ENCODE data around the gene TRMT61A.
"Not testable (repeated sequence)": the region's sequence is repeated elsewhere in the genome, so short reads cannot be mapped to it uniquely, and the experiment has no call there.

The TRMT61A gene

DNA sequence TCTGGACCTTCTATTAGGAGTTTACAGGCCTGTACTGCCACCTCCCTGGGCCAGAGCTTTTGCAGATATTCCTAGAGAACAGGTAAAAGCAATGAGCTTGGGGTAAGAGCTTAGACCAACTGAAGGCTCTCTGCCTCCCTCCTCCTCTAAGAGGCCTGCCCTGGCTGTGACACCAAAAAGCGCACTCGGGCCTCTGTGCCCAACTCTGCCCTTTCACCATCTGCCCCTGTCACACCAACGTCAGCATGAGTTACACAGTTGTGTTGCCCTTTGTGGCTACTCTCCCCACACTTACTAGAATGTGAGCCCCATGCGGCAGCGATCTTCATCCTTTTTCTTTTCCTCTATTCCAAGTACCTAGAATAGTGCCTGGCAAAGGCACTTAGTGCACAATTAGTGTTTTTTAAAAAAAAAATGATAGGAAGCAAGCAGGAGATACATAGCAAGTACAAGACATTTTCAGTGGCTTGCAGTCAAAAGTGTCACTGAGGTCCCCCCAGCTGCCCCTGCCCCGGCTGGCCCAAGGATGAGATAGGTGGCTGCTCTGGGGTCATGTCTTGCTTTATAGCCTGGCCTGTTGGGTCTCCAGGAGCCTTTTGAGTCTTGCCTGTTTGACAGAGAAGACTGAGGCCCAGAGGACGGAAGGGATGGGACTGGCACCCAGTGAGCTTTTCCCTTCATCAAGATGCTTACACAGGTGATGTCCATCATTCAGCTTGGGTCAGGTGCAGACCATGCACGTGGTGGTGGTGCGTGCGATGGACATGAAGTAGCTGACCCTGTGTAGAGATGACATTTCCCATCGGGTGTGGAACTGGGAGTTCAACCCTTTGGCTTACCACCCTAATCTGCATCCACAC is 18.9 kb upstream of the TRMT61A start:
- no peak for DNase-seq (ENCODE audit: low read depth)

DNA sequence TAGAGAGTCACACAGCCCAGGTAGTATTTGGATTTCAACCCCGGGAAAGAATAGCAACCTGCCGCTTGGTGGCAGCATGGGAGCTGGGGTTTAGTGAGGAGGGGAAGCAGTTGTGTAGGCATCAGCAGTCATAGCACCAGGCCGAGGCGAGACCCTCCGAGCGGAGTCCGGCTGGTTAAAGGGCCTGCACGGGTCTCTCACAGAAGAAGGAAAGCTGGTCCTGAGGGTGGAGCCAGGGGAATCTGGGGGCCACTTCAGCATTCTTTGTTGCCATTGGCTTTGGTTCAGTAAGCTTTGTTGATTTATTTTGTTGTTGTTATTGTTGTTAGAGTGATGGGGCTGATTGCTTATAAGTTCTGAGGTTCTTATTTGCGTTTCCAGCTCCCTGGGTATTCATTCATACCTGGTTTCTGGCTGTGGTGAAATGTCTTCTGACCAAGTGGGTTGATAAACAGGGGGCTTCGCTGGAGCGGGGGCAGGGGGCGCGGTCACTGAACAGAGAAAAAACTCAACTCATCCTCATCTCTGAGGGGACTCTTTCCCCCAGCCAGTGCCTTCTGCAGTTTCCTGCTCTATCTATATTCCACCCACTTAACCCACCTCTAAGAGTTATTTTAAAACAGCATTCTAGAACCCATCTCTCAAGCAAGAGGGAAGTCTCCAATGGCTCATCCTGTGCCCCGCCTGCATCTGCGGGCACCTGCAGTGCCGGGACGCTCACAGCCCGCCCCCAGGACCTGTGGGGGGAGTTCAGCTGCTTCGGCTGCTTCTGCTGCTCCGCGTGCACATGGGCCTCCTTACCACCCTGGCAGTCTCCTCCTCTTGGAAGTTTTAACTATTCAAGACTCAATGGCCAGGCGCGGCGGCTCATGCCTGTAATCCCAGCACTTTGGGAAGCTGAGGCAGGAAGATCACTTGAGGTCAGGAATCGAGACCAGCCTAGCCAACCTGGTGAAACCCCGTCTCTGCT is 18.0 kb upstream of the TRMT61A start:
- no peak for DNase-seq (ENCODE audit: low read depth)

DNA sequence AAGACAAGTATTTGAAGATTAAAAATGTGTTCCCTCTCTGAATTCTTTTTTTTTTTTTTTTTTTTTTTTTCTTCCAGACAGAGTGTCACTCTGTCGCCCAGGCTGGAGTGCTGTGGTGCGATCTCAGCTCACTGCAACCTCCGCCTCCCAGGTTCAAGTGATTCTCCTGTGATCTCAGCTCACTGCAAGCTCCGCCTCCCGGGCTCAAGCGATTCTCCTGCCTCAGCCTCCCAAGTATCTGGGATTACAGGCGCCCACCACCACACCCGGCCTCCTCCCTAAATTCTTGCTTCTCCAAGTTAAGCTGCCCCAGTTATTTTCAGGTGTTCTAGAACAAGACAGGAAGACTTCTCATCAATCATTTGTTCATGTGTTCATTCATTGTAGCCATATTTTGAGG is 16.8 kb upstream of the TRMT61A start:
- DNase-seq (ENCODE audit: low read depth), result not testable (repeated sequence)

DNA sequence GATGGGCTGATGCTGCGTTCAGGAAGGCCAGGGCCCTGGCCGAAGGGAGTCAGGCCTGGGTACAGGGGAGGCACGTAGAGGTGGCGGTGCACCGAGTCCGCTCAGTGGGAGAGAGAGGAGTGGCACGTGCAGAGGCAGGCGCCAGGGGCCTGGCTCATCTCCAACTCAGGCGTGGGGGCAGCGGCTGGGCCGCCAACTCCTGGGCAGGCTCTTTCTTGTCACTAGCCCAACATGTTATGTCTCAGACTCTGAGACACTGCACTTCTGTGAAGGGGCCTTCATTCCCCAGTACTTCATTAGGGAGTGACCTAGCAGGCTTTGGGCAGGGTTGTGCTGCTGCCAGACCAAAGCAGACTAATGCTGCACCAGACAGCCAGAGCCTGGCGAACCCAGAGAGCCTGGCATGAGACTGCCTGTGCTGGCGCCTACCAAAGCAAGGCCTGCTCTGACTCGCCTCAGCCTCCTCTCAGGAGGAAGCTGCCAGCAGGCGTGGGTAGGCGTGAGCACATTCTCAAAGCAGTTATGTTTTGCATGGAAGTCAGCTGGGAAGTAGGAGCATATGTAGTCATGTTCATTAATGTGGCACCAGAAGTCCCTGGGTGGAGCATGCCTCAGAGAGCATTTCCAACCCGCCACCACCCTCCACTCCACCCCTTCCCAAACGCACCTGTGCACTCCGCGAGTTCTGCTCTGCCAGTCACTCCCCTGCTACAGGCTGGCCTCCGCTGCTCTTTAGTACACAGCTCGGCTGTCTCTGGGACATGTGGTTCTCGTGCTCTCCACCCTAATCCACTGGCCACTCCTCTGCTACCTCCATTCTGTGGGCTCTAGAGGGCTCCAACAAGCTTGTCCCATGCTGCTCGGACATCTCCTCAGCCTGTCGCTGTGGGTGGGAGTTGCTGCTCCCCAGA is 16.0 kb upstream of the TRMT61A start:
- no peak for DNase-seq (ENCODE audit: low read depth)

DNA sequence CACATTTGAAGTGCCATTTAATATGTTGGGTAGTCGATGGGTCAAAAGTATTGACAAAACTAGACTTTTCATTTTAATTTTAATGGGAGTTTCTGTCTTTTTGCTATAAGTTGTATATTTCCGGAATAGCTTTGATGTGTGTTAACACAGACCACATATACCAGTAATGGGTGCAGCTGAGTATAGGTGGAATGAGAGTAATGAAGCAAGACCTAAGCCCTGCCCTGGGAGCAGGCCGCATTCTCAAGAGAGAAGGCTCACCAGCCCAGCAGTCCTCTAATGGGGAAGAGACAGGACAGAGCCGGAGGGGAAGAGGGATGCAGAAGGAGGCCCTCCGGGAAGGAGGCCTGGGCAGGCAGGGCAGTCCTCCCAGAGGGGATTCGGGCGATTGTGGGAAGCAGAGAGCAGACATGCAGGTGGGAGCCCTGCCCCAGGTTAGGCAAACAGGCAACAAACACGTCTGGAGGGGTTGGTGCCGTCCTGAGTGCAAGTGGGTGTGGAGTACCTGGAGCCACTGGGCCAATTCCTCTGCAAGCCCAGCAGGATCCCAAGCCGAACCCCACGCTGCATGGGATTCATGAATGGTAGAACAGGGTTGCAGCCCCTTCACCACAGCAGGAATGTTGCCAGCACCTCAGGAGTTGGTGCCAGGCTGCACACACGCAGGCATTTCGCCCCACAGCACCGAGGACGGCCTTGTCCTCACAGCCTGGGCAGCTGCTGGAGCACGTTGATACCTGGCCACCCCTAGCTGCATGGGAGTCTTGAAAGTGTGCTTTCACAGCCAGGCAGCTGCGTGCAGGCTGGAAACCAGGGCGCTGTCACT is 14.2 kb upstream of the TRMT61A start:
- no peak for DNase-seq (ENCODE audit: low read depth)

DNA sequence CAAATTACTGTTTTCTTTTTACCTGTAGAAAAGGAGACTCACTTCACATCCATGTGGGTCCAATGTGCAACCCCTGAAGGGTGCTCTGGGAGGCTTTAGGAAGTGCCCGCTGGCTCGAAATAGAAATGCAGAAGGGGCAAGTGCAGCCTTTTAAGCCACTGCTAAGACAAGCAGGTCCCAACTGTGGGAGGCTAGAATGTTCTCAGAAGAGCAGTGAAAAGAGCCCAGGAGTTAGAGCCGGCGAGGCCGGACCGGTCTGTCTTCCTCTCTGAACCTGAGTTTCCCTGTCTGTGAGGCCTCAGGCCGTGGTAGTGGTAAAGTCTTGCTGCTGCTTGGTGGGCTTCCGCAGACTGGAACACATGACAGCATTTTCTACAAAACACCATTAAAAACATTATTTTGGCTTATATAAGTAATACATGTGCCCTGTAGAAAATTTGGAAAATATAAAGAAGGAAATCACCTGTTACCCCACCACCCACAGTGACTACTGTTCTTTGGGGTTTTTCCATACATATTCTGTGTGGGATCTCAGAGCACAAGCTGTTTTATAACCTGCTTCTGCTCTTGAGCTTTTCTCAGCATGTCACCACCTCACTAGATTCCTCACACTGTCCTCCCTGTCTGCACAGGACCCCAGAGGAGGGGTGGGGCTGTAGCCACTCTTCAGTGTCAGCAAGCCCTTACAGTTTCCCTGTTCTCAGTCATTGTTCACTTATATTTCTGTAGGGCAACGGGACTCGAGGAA is 12.4 kb upstream of the TRMT61A start:
- DNase-seq (ENCODE audit: low read depth), result no peak

DNA sequence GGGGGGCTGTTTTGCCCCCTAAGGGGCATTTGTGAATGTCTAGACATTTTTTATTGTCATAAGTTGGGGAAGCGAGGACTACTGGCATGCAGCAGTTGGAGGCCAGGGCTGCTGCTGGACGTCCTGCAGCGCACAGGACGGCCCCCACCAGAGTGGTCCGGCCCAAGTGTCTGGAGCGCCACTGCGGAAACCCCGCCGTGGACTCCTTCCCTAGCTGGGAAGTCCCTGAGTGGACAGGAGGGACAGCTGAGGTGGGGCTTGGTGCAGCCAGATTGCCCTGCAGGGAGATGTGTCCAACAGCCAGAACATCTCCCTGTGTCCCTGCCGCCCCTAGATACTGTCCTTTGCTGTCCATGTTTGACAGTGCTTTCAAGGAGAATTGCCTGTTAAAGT is 11.8 kb upstream of the TRMT61A start:
- DNase-seq (ENCODE audit: low read depth), result no peak

DNA sequence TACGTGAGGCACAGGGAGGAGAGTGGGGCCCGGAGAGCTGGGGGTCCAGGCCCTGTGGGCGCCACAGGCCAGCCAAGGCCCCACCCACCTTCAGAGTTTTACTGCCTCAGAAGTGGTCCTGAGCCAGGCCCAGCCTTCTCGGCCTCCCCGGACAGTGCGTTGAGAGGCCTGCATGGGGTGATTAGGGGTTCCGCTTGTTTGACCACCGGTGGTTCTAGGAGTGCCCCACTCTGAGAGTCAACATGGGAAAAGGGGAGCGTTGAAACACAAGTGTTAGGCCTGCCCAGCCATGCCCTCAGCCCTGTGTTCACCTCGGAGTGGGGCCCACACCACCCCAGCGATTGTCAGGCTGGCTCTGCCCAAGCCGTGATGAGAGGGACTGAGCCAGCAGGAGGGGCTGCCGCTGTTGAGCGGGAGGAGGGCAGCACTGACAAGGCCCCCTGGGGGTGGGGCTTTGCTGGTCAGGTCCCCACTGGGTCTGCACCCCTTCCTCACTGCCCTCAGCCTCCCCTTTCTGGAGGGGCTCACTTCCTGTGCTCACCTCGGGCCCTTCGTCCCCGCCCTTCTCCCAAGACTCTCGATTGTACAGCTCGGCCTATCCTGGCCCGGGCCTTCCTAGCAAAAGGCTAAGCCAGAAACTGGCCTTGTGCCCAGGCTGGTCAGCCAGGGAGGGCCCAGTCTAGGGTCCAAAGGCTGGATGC is 11.1 kb upstream of the TRMT61A start:
- DNase-seq (ENCODE audit: low read depth), result no peak

DNA sequence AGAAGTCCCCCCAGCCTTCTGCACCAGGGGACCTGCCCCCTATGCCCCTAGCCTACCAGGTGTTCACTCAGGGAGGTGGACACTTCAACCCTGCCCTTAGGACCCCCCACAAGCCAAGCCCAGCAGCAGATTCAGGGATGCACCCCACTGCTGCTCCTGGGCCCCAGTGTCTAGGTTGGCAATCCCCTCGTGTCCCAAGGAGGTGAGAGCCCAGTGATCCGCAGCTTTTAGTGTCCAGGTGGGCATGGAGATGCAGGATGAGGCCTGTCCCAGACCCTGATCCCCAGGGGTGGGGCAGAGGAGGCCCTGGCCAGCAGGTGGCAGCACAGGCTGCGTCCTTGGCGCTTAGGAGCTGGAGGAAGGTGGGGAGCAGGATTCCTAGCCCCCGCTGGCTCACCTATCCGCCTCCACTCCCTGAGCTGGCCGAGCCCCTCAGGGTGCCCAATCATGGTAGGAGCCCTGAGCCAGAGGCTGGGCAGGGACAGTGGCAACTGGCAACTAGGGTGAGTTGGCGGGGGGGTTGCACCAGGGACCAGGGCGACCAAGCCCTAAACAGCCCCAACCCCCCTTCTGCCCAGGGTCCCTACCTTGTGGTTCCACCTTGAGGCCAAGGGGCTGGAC is 10.5 kb upstream of the TRMT61A start:
- DNase-seq (ENCODE audit: low read depth), result peak; percentile 52

DNA sequence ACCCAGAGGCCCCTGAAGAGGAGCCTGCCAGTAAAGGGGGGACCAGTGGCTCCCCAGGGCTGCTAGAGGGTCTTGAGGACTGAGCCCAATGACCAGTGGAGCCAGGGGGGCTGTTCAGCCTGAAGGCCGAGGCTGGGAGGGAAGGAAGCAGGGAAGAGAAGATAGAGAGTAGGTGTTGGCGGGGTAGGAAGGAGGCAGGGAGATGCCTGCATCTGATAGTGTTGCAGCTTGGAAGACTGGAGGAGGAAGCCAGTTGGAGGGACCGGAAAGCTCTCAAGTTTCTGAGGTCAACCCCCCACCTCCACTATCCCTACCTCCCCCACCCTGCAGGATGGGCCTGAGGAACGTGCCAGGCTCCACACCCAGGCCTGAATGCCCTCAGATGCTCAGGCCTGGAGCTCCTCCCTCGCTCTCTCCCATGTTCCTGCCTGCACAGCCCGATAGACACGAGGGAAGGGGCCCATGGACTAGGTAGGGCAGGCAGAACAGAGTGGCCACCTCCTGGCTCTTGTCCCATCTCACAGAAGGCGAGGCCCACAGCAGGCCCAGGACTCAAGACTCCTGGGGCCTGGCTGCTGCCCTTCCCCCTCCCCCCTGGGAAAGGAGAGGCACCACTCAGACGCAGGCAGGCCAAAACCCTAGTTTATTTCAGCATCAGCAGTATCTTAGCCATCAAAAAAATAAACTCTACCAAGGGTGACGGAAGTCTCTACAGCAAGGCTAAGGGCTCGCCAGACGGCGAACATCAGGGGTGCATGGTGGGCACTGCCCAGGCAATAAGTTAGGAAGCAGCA is 9.8 kb upstream of the TRMT61A start:
- DNase-seq (ENCODE audit: low read depth), result no peak

DNA sequence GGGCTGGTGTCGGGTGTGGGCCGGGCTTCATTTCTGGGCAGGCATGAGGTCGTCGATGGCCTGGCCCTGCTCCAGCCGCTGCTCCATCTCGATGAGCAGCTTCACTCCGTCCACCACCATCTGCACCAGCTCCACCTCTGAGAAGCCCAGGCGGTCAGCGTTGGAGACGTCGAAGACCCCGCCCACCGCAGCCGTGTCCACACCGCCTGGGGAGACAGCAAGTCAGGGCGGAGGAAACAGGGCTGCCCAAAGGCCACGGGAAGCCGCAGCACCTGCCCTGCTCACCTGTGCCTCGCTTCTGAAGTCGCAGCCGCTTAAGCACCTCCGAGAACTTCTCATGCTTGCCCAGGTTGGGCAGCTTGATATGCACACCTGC is 9.2 kb upstream of the TRMT61A start:
- DNase-seq (ENCODE audit: low read depth), result no peak

DNA sequence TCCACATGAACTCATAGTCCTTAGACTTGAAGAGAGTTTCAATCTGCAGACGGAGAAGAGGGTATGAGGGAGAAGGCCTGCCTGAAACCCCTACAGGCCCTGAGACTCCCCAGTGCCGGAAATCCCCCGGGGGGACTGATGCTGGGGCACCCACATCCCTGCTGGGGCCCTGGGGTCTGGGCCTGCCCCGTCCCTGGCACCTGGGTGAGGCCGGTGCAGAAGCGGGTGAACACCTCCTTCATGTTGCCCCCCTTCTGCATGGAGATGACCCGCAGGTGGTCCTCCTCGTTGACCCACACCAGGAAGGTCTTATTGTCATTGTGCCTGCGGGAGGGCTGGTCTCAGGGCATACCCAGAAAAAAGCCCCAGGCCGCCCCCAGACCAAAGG is 8.7 kb upstream of the TRMT61A start:
- no peak for DNase-seq (ENCODE audit: low read depth)

DNA sequence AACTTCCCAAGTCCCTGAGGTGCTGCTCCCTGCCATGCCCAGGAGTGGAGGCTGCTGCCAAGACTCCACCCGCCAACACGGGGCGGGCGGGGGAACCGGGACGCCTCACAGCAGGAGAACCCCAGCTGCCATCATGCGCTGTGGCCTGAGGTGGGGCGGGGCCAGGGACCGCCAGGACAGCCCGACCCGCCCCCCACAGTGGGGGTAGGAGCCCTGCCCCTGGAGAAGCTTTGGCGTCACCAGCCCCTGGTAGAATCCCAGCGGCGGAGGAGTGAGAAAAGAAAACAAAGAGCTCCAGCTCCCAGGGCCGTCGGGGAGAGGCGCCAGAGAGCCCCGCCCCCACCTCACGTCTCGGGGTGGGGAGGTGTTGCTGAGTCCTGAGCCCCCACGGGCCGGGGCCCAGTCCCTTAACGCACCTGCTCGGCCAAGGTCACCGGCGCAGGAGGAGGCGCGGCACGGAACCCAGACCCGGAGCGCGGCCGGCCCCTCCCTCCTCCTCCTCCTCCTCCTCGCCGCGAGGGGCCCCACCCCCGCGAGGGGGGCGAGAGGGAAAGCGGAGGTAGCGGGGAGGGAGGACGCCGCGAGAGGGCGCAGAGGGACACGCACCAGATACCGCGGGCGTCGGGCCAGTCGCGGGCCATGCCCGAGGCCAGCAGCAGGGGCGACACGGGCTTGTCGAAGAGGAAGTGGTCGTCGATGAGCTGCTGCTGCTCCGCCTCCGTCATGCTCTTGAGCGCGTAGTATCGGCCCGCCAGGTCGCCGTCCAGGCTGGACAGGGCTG is 8.1 kb upstream of the TRMT61A start:
- DNase-seq (ENCODE audit: low read depth), result peak; percentile 38

DNA sequence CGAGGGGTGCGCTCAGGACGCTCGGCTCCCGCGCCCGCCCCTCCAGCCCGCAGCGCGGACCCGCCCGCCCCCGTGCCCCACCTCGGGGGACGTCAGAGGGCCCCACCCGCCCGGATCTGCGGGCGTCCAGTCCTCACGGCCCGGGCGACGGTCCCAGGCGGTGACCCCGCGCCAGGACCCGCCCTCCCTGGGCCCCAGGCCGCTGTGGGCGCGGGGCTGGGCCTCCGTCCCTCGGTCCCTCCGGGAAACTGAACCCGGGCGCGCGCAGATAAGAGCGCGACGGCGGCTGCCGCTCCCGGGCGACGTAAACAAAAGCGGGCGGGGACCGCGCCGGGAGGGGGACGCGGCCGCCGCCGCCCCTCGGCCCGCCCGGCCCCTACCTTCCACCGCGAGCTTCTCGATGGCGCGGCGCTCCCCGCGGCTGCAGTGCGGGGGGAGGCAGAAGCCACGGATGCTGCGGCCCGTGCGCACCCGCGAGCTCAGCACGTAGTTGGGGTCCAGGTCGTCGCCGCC is 7.5 kb upstream of the TRMT61A start:
- no peak for DNase-seq (ENCODE audit: low read depth)

DNA sequence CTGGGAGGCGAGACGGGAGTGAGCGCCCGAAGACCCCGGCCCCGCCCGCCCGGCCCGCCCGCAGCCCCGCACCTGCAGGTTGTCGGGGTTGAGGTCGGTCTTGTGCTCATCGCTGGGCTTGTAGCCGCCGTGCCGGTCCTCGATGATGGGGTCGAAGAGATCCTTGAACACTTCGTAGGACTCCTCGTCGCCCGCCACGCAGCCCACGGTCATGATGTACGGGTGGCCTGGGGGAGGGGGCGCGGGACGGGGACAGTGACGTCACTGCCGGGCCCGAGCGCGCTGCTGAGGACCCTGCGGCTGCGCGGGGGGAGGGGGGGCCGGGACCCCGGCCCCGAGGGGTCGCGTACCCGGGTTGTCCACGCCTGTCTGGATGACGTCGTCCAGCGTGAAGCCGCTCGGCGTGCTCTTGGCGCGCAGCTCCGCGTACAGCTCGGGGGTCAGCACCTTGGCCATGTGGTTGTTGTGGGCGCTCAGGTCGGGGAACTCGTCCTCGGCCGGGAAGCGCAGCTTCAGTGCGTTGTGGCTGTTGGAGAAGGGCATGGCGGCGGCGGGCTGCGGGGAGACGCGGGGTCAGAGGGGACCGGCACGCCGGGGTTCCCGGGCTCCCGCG is 6.9 kb upstream of the TRMT61A start:
- DNase-seq (ENCODE audit: low read depth), result no peak

DNA sequence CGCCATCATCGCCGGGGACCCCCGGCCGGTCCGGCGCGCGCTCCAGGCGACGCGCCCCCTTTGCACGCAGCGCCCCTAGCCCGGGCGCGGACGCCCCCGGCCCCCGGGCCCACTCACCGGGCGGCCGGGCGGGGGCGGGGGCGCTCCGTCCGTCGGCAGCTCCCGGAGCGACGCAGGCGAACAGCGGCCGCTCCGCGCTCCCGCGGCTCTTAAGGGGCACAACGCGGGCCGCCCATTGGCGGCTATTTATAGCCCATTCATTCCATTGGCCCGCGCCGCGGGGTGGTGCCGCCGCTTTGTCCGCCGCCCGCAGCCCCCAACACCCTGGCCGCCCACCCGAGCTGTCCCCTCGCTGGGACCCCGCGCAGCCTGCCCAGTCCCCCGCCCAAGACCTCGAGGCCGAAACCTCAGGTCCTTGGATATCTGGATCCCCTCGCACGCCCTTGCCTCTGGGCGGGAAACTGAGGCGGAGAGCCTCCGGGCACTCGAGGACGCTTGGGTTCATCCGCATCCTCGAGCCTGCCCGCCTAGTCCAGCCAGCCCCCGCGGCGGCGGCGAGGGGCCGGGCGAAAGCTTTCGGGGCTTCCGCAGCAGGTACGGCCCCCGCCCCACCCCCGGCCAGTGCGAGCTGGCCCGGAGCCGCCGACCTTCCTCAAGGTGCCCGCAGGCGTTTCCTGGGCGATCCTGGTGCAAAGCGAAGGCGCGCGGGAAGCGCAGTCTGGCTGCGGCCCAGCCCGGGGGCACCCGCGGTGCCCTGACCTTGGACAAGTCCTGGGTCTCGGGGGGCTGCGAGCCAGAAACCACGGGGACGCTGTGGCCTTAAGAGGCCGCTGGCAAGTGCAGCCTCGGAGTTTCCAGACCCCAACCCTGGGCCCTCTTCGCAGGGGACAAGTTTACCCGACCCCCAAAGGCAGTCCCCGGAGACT is 6.1 kb upstream of the TRMT61A start, which contains the start of gene CKB:
Gene CKB (minus strand): TSS at position 182 of the 926 bp plus-strand sequence. CDS start 337 bp downstream, outside the sequence.
- DNase-seq (ENCODE audit: low read depth), result no peak

All from activated T-cell treated with anti-CD3 and anti-CD28 coated beads for 48 hours (primary cell).